GM18909 (cell line): Measurements from ENCODE around the gene TTC7B.

ENCODE experiments used
- ATAC-seq: cut with Tn5 transposase; IDR thresholded peaks from one replicate; pipeline ENCODE4 v1.9.1; 2021; ENCODE audit warnings: mild to moderate bottlenecking; ENCODE audit not compliant: unreplicated experiment, poor library complexity

Gene TTC7B

DNA sequence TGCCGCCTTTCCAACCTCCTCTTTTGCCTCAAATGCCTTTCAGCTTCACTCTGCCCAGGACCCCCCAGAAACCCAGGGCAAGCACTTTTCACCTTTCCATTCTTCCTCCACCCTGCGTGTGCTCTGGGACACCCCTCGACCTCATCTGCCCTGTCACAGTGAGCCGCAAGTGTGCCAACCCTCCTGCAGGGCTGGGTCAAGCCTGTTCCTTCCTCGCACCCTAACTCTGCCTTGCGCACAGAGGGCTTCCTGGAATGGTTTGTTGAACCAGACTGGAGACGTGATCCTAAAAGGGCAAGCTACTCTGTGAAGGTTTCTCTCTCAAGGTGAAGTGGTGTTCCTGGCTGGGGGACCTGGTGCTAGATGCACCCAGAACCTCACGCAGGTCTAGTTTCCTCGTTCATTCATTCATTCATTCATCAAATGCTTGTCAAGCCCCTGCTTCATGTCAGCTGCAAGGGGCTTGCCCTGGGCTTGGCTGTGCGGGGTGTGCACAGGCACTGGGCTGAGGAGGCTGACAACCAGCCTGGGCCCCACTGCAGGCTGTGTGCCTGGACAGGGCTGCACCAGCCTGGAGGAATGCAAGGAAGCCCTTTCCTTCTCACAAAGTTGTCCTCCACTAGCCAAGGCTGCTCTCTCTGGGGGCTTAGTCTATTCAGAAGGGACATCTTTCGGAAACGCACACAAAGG is 232.2 kb downstream of the TTC7B start:
- no peak for ATAC-seq

DNA sequence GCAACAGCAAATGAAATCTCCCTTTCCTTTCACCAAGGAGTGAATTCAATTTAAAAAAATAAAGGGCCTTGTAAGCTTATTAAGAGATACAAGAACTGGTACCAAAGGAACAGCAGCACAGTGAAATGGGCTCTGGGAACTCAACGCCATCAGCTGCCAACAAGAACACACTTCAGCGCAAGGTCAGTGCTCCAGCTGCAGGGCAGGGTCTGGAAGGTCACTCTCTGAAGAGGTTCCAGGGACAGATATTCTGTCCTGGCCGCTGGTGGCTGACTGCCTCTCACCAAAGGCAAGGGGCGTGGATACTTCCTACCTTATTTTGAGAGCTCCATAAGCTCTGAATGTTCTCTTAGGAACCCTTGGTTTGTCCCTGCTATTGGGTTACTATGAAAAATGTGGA is 232.8 kb downstream of the TTC7B start:
- ATAC-seq: no peak

DNA sequence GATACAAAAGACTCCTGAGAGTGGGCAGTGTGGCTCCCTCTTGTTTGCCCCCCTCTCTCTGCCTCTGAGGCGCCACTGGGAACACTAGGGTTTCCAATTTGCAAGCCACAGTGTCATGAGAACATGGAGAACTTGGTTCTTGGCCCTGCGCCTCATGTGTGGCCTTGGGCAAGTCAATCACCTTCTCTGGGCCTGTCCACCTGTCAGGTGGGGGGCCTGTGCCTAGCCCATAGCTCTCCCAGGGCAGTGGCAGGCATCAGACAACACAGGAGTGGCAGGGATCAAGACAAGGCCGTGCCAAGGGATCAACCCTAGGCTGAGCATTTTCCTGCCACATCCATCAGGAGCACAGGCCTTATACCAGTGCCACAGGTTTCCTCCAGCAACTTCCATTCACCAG is 234.1 kb downstream of the TTC7B start:
- no peak for ATAC-seq

DNA sequence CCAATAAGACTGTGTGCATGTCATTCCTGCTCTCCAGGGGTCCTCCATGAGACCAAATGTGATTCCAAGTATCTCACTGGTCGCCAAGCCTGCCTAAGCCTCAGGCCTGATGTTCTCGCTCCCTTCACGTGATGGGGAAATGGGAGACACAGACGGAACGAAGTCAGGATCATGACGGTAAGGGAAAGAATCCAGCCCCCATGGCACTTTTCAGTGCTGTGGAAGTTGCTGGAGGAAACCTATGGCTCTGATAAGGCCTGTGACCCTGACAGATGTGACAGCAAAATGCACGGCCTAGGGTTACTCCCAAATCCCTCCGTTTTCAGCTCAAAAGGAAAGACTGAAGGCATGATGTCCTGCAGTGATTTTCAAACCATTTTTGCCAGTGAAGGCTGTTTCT is 234.5 kb downstream of the TTC7B start:
- no peak for ATAC-seq

DNA sequence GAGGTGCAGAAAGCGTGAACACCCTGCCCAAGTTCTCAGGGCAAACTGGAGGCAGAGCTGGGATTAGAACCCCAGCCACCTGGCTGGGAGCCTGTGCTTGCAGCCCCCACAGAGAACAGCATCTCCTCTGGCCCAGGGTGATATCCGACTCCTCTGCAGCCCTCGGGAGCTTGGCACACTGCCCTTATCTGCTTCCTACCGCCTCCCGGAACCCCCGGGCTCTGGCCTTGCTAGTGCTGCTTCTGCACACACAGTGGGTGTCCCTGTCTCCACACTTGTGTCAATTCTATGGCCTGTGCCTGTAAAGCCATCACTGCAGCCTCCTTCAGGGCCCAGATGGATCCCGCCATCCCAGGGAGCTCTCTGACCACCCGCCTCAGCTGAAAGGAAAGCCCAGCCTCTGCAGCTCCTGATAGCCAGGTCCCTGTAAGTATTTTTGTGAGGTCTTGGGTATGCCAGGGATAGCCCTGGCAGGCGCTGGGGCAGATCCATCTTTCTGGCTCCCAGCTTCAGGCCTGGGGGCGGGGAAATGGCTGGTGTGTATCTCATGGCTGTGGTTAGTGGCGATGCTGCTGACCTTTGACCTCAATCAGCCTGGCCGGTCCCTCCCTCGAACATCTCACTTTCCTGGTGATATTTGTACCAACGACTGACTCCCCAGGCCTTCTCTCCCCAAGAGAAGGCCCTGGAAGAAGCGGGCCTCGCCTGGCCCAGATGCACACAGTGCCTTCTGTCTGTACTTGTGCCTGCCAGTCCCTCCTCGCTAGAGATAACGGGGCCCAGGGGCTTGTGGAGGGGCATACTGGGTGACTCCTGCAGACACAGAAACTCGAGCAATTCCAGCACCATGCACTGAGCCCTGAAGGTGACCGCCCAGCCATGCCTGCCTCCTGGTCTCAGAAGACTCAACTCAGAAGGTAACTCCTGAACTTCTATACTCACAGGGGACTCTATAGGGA is 235.6 kb downstream of the TTC7B start:
- ATAC-seq: no peak

DNA sequence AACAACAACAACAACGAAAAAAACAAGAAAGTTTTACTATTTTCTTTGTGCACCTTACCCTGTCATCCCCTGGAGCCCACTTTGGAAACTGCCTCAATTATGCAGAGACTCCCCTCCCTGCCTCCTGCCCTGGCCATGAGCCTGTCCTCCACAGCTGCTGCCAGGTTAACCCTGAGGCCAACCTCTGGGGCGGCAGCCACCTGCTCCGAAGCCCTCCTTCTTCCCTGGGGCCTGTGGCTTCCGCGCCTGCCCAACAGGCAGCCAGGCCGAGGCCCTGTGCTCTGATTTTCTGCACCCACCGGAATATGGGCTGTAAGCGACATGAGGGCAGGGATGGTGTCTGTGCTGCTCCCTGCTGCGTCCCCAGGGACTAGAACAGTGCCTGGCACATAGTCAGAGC is 236.4 kb downstream of the TTC7B start:
- no peak for ATAC-seq

DNA sequence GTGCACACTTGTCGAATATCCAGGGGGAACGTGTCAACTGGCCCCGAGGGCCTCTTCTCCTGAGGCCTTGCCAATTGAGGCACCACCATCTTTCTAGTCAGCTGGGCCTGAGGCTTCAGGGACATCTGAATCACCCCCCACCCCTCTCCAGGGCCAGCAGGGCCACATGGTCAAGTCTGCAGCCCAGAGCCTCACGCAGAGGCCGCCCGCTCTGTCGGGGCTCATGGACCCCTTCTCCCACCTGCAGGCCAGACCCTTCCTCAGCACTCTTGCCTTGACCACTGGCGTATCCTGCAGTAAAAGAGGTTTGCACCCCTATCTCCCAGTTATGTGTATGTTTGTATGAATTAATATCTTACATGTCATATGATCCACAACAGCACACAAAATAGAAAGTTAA is 237.1 kb downstream of the TTC7B start:
- ATAC-seq: no peak

DNA sequence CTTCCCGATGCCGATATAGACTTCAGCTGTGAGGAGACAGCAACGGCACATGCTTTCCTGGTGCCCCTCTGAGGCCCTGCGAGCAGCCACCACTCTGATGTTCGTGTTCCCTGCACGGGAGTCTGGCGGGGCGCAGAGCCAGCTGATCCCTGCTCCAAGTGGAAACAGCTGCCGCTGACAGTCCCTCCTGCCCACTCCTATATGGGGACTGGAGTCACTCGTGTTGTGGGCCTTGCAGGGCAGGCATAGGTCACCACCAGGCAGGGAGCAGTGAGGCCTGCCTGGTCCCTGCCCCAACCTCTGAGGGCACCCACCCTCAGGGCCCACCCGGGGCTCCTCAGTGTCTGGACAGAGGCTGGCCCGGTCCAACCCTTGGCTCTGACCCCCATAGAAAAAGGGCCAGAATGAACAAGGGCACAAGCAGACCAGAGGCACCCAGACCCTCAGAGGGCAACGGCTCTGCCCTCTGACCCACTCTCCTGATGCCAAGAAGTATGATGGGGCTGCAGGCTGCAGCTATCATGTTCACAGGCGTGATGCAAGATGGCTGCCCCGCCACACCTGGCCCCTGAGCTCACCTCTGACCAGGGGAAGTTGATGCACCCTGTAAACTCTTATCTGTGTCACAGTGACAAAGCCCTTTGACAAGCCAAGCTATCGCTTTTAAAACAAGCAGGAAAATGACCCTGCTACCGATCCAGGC is 237.8 kb downstream of the TTC7B start:
- ATAC-seq: no peak

DNA sequence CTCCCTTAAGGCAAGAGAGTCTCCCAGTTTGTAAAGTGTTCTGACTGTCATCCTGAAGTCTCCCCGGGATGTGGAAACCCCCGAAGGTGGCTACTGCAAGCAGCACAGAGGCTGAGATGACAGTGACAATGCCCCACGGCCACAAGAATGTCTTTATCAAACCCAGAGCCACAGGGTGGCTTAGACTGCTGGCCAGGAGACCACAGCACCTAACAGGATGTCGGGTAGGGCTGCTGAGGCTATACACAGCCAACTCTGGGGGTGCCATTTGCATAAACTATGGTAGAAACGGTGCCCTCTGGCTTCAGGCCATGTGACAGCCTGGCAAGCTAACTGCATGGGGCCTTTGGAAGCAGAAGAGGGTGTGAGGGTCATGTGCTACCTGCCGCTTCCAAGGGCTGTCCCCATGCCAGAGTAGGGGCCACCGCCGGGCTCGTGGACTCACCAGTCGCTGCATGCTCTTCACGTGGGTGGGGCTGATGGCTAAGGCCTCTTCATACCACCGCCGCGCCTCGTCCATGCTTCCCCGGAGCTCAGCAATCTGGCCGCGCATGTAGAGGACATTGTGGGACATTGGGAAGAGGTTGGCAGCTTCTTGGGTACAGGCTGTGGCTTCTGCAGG is 238.5 kb downstream of the TTC7B start:
- ATAC-seq: no peak

DNA sequence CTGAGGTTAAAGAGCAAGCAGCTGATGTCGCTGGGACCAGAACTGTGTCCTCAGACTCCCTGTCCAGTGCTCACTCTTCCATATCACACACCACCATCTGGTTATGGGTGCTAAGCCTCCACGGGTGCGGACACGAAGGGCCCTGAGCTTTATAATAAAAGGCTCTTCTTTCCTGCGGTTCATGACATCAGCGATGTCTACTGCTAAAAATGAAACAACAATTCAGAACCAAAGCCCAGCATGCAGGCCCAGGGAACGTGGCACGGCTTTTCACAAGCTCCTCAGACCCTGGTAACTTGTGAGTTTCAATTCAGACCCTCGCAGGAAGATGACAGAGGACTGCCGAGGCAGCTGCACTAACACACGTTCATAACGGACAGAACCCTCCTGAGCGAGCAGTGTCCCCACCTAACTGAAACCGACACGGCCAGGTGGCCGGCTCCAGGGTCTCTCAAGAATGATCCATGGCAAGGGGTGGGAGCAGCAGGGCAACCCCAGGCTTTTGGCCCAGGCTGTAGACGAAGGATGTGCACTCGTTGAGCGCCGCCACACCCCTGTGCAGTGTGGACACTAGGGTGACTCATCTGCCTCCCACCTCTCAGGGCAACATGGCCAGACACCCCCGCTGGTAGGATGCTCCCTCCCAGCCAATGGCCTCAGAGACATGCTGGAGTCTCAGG is 239.1 kb downstream of the TTC7B start:
- no peak for ATAC-seq

DNA sequence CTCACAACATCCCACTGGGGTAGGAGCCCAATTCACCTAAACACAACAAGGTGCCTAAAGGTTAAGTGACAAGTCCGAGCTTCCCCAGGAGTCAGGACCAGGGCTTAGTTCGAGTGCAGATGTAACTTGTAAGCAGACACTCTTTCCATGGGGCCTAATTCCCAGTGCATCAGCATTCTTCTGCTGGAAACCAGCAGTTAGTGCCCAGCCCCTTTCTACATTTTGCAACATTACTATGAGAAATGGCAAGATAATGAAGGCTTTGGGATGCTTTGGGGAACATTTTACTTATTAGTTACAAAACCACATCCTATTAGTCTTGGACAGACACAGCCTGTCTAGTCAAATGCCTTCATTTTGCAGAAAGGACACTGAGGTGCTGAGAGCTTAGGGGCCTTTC is 239.6 kb downstream of the TTC7B start:
- no peak for ATAC-seq

DNA sequence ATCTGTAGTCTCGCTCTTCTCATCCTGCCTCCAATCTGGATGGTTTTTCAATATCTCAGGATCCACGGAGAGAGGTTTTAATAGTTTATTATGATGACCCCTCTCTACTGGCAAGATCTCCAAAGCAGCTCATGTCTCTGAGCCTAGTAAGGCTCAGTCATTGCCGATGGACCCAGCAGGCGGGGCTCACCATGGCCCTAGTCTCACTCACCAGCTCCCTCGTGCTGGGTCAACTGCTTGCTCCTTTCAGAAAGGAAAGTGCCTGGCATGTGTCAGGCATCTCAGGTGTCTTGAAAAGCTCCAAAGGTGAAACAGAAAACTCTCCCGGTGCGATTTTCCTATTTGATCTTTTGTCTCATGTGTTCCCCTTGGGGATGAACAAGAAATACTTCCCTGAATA is 240.4 kb downstream of the TTC7B start:
- ATAC-seq: no peak

DNA sequence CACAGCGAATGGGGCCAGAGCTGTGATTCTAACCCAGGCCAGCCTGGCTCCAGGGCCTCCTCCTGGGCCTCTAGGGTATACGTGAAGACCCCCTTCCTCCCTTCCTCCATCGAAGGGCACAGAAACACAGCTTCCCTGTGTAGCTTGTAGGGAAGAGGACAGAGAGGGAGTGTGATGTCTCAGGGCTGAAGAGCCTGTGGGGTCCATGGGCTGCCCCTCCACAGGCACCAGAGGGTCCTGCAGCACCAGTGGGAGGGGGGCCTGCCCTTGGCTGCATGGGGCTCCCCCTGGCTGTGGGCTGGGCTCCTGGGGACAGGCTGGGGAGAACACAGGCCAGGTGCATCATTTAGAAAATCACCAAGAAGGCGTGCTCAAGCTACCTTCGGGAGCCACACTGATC is 240.9 kb downstream of the TTC7B start:
- no peak for ATAC-seq

DNA sequence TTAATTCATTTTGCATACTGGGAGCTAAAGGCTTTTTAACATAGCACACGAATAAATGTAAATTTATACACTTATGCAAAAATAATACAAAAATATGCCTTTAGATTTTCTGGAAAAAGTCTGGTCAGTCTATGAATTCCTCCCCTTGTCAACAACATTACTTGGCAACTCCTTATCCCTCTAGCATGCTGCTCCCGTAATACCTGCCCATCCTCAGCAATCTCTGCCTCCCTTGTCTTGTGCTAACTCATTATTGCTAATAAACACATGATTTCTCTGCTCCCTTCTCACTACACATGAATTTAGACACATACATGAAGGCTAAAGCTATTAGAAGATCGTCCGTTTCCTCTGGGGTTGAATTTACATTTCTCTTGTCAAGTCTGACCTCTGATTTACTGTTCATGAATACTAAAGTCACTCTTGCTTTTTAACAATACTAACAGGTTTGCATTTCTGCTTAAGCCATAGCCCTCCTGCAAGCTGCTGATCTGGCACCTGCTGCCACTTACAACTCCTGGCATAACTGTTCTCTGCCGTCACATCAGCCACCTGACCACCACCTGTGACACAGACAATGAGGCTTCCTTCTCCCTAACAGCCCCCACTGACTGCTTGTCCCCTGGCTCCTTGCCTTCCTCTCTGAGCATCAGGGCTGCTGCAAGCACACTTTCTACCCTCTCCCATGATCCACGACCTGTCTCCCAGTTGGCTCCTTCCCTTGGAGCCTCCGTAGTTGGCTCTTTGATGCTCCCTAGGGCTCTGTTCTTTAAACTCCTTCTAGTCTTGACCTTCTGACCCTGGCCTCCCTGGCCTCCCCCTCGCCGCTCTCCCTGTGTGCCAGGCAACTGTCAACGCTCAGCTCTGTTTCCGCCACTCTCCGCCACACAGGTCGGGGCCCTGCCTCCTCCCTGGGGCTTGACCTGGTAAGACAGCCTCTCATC is 241.8 kb downstream of the TTC7B start:
- ATAC-seq: no peak

DNA sequence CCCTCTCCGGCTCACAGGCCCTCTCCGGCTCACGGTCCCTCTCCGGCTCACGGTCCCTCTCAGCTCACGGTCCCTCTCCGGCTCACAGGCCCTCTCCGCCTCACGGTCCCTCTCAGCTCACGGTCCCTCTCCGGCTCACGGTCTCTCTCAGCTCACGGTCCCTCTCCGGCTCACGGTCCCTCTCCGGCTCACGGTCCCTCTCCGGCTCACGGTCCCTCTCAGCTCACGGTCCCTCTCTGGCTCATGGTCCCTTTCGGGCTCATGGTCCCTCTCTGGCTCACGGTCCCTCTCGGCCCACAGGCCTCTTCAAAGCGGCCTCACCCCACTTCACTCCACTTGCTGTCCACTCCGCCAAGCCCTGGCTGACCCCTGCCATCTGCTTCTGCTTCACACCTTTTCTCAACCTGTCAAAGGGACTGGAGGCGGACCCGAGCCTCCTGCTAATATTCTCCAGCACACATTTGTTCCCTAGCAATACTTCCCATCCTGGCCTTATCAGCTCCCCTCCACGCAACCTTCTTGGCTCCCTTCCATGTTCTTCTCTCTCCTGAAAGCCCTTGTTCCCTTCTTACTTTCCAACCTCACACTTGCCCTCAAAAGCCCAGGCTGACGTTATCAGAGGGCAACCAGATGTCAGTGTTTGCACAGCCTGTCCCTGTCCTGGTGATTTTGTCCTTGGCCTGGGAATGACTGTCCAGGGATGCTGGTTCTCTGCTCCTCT is 242.7 kb downstream of the TTC7B start:
- ATAC-seq: no peak

DNA sequence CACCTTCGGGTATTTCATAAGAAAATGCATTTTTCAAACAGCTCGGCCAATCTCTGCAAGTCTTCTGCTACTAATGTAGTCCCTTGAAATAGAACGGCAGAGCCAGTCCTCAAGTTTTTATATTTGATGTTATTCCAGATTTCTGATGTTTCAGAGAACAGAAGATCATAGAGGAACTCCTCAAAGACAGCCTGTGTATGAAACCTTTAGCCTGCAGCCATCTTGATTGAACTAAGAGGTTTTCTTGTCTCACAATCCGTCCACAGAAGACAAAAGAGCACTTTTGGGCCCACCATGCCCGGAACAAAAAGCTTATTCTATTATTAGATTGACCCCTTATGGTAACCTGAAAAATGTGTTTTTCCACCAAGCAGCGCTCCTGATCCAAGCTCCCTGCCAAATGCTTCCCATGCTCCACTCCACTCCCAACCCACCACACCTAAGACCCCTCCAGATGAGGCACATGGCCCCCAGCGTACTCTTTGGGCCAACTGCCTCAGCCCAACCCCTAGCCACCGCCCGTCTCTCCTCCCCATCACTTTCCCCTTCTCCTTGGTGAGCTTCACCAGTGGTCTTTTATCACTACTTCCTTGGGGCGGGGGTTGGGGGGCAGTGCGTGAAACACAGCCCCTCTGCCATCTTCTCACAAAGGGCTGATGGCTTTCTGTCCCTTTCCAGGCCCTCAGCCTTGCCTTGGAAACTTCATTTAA is 243.6 kb downstream of the TTC7B start:
- ATAC-seq: no peak

DNA sequence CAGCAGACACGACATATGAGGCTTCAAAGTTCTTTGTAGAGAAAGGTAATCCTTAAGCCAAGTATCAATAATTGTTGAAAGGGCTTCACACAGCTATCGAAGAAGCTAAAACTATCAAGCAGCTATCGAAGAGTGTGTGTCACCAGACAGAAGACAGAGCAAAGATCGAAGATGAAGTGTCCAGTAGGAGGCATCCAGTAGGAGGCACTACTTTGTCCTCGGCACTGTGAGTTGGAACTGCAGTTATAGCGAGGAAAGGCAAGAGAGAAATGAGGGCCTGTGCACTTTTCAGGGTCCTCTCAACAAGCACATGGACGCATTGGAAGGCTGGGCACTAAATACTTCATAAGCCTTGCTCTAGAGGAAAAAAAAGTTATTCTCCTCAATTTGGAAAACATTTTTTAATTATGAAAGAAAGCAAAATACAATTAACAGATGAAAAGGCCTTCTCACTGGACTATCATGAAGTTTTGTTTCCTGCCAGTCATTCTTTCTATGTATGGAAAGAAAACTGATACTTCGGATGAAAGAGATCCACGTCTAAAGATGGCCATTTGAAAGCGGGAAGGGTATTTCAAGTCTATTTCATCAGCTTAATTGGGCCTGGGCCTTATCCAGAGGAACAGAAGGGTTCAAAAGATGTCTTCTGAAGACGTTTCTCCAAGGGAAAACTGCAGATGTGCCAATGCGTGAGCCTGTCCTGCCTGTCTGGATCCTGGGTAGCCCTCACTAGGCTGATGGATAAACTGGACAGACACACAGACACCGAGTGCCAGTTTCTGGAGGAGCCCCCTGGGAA is 244.9 kb downstream of the TTC7B start:
- no peak for ATAC-seq
